ENCODE results near the gene KAT2B. TPM values are rescaled to one million over a fixed set of nuclear protein-coding genes. Genes with fewer than 3 reads are reported as not detected.

Gene KAT2B
- total and polyA plus RNA-seq, 4 donors, result 7.5 to 58.5 (median 16.3) TPM

GRCh38 chr3:20074226-20075063 is 34.2 kb downstream of the KAT2B start:
- Histone ChIP-seq H3K4me3 (ENCODE audit: low read depth in 1 of 3, low read length in 3 of 3) (no peak overlapping the region), H3K4me1 (ENCODE audit: control insufficient read depth in 4 of 4, insufficient read depth in 4 of 4, low read length in 3 of 4) (peaks cover 0 to 10% (median 0%) of the 10 kb centered on the region in 4 donors), H3K9me3 (ENCODE audit: control insufficient read depth in 4 of 4, low read length in 3 of 4) (no peaks in the 10 kb centered on the region), H3K27ac (ENCODE audit: low read depth in 1 of 2, low read length in 2 of 2) (no peak overlapping the region), H3K9ac (ENCODE audit: low read depth in 1 of 2, low read length in 2 of 2) (no peak overlapping the region), H3K27me3 (ENCODE audit: control insufficient read depth in 4 of 4, insufficient read depth in 4 of 4, low read length in 3 of 4) (no peaks in the 10 kb centered on the region), H3K36me3 (ENCODE audit: control insufficient read depth in 4 of 4, insufficient read depth in 3 of 4, low read depth in 1 of 4, low read length in 3 of 4) (peaks cover 0 to 4% (median under 1%) of the 10 kb centered on the region in 4 donors)
- 94% methylated on average over 6 of the region's 6 CpGs for WGBS
- TF ChIP-seq REST (IDR thresholded peaks at IDR 0.05) (no peak), ZBTB33 (IDR thresholded peaks at IDR 0.05) (no peak), ATF3 (IDR thresholded peaks at IDR 0.05) (no peak), FOXA1 (IDR thresholded peaks at IDR 0.05) (no peak), SP1 (IDR thresholded peaks at IDR 0.05) (no peak), RXRA (IDR thresholded peaks at IDR 0.05) (no peak), MAX (IDR thresholded peaks at IDR 0.05) (no peak), TAF1 (conservative IDR thresholded peaks at IDR 0.05) (no peak), JUND (IDR thresholded peaks at IDR 0.05) (no peak), HNF4G (IDR thresholded peaks at IDR 0.05) (no peak), HNF4A (conservative IDR thresholded peaks at IDR 0.05) (no peak), EGR1 (IDR thresholded peaks at IDR 0.05; ENCODE audit: low read depth in 2 of 2) (no peak), YY1 (IDR thresholded peaks at IDR 0.05) (no peak), CTCF (IDR thresholded peaks at IDR 0.05; ENCODE audit: low read depth, low read length, missing input control) (no peak), NR2F2 (IDR thresholded peaks at IDR 0.05) (no peak), GABPA (IDR thresholded peaks at IDR 0.05 in 1 of 2, conservative IDR thresholded peaks at IDR 0.05 in 1 of 2) (no peak), RAD21 (IDR thresholded peaks at IDR 0.05) (no peak)
- no peak for DNase-seq (ENCODE audit: low spot score)
